Hepatocyte (in vitro differentiated cells): ENCODE data around the gene LARP7. TPM values are rescaled to one million over a fixed set of nuclear protein-coding genes. Genes with fewer than 3 reads are reported as not detected.
"Not testable (repeated sequence)": the region's sequence is repeated elsewhere in the genome, so short reads cannot be mapped to it uniquely, and the experiment has no call there.

Experiments used
- DNase-seq: peaks from one replicate; pipeline ENCODE4 v3.0.0-alpha.2; 2016; ENCODE audit warnings: low spot score
- H2AFZ ChIP-seq: fragments of 200-600 bp; sonication (generic); 2 replicates; pipeline ENCODE4 v1.6.0; 2016; ENCODE audit warnings: antibody characterized with exemption, mild to moderate bottlenecking
- H3K27ac ChIP-seq: fragments of 200-600 bp; sonication (generic); 2 replicates; pipeline ENCODE4 v1.5.1; 2016; ENCODE audit warnings: mild to moderate bottlenecking
- H3K27me3 ChIP-seq: fragments of 200-600 bp; sonication (generic); 2 replicates; pipeline ENCODE4 v1.6.1; 2016
- H3K36me3 ChIP-seq: fragments of 200-600 bp; sonication (generic); replicated peaks from 2 replicates; pipeline ENCODE4 v1.5.1; 2016; ENCODE audit warnings: low read depth; ENCODE audit not compliant: insufficient read depth
- H3K4me1 ChIP-seq: fragments of 200-600 bp; sonication (generic); 2 replicates; pipeline ENCODE4 v1.5.1; 2016; ENCODE audit warnings: mild to moderate bottlenecking, moderate library complexity; ENCODE audit not compliant: insufficient read depth
- H3K4me2 ChIP-seq: fragments of 200-600 bp; sonication (generic); 2 replicates; pipeline ENCODE4 v1.6.0; 2016
- H3K4me3 ChIP-seq: fragments of 200-600 bp; sonication (generic); 2 replicates; pipeline ENCODE4 v1.5.1; 2016; ENCODE audit warnings: mild to moderate bottlenecking
- H3K79me2 ChIP-seq: fragments of 200-600 bp; sonication (generic); 2 replicates; pipeline ENCODE4 v1.6.0; 2017; ENCODE audit warnings: mild to moderate bottlenecking
- H3K9me2 ChIP-seq: fragments of 200-600 bp; sonication (generic); replicated peaks from 2 replicates; pipeline ENCODE4 v1.6.0; 2017; ENCODE audit warnings: mild to moderate bottlenecking; ENCODE audit not compliant: insufficient read depth
- H3K9me3 ChIP-seq: fragments of 200-600 bp; sonication (generic); 2 replicates; pipeline ENCODE4 v1.5.1; 2016; ENCODE audit warnings: low read depth, mild to moderate bottlenecking
- H4K20me1 ChIP-seq: fragments of 200-600 bp; sonication (generic); 2 replicates; pipeline ENCODE4 v1.6.0; 2016; ENCODE audit warnings: mild to moderate bottlenecking; ENCODE audit not compliant: insufficient read depth, poor library complexity, severe bottlenecking
- EZH2 ChIP-seq: fragments of 200-600 bp; sonication (generic); IDR thresholded peaks from 2 replicates; pipeline ENCODE4 v1.6.1; 2016; ENCODE audit warnings: antibody characterized with exemption, mild to moderate bottlenecking, borderline replicate concordance
- EZH2phosphoT487 ChIP-seq: fragments of 200-600 bp; sonication (generic); IDR thresholded peaks from one replicate; pipeline ENCODE4 v1.6.1; 2018; ENCODE audit warnings: antibody characterized with exemption, mild to moderate bottlenecking, low read depth, moderate library complexity; ENCODE audit not compliant: unreplicated experiment, severe bottlenecking
- WGBS: methylation state at CpG from one replicate; pipeline ENCODE4 v1.1.6; 2016; ENCODE audit warnings: low lambda C conversion rate; ENCODE audit errors: missing lambda C conversion rate; 5-methylcytosine and 5-hydroxymethylcytosine counted together
- polyA plus RNA-seq: library from polyadenylated mRNA; unstranded; fragments of >200 nt; fragmentation: Nextera tagmentation; extraction: Ambion mirVana; gene quantifications from 2 replicates; pipeline ENCODE4 v1.2.1, GENCODE V29; 2016
- total RNA-seq: library from RNA; depleted of rRNA; stranded (reverse); fragments of >200 nt; gene quantifications from 2 replicates; pipeline ENCODE4 v1.2.3, GENCODE V29; 2014
- TF ChIP-seq, protein P1 (sequence below): fragments of 200-600 bp; sonication (generic); IDR thresholded peaks from 2 replicates; pipeline ENCODE4 v1.5.1; 2016; ENCODE audit warnings: antibody characterized with exemption, mild to moderate bottlenecking; ENCODE audit not compliant: poor library complexity

Gene LARP7
- total and polyA plus RNA-seq, 2 experiments from 2014 or later, result 36.0 to 42.8 TPM

DNA sequence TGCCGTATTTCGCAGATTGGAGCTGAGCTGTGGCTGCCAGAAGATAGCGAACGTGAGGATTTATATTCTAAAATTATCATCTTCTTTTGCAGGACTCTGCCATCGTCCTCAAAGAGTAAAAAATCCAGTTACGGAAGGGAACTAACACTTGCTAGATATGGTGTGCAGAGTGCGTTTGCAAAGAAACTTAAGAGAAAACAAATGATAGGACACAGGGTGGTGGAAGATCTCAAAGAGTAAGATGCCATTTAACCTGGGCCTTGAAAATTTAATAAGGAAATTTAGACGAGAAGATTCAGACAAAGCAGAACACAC lies 566 bp downstream of the LARP7 start:
- Histone ChIP-seq H3K36me3 (no peaks in the 10 kb centered on the region), H3K27ac (peak overlapping the region; percentile 94), H3K9me2 (no peaks in the 10 kb centered on the region), H3K4me3 (peak overlapping the region; percentile 58), H3K79me2 (peaks cover 46% of the 10 kb centered on the region), H3K27me3 (no peaks in the 10 kb centered on the region), H3K4me2 (peak overlapping the region; percentile 75), H3K4me1 (peaks cover 6% of the 10 kb centered on the region), H3K9me3 (no peaks in the 10 kb centered on the region), H2AFZ (peak overlapping the region; percentile 60), H4K20me1 (no peaks in the 10 kb centered on the region)
- no peak for DNase-seq
- TF ChIP-seq EZH2, result no peak
- TF ChIP-seq, protein P1, sequence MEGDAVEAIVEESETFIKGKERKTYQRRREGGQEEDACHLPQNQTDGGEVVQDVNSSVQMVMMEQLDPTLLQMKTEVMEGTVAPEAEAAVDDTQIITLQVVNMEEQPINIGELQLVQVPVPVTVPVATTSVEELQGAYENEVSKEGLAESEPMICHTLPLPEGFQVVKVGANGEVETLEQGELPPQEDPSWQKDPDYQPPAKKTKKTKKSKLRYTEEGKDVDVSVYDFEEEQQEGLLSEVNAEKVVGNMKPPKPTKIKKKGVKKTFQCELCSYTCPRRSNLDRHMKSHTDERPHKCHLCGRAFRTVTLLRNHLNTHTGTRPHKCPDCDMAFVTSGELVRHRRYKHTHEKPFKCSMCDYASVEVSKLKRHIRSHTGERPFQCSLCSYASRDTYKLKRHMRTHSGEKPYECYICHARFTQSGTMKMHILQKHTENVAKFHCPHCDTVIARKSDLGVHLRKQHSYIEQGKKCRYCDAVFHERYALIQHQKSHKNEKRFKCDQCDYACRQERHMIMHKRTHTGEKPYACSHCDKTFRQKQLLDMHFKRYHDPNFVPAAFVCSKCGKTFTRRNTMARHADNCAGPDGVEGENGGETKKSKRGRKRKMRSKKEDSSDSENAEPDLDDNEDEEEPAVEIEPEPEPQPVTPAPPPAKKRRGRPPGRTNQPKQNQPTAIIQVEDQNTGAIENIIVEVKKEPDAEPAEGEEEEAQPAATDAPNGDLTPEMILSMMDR, result no peak
- no peak for TF ChIP-seq EZH2phosphoT487
- whole genome bisulfite sequencing, result 1% methylated on average over 8 of the region's 8 CpGs

DNA sequence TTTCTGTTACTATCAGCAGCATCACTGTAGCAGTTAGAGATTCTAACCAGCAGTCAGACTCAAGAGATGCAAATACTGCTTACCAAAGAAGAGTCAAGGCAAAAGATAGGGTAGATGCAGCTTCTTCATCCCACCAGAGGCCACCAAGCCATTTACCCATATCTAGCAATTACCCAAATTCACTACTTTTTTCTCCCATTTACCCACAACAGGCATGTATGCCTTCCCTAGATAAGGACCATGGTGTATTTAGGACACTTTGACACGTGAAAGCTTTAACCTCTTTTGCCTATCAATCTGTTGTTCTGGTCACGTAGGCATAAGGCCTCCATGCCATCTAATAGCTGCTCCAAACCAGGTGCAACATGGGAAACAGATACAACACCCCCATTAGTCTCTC lies 5.6 kb downstream of the LARP7 start:
- no peaks in the 10 kb centered on the region for H3K27me3 ChIP-seq
- TF ChIP-seq EZH2phosphoT487 (no peak), EZH2 (no peak)
- TF ChIP-seq, protein P1, result no peak
- no peaks in the 10 kb centered on the region for H3K9me3 ChIP-seq
- H3K9me2 ChIP-seq, result no peaks in the 10 kb centered on the region
- H3K27ac ChIP-seq, result no peak overlapping the region
- DNase-seq, result no peak
- H3K79me2 ChIP-seq, result peaks cover 39% of the 10 kb centered on the region
- no peak overlapping the region for H3K4me3 ChIP-seq
- H4K20me1 ChIP-seq, result no peaks in the 10 kb centered on the region
- no peak overlapping the region for H3K4me2 ChIP-seq
- peaks cover 6% of the 10 kb centered on the region for H3K4me1 ChIP-seq
- WGBS, result 87% methylated on average over 2 of the region's 2 CpGs
- H2AFZ ChIP-seq, result no peak overlapping the region
- no peaks in the 10 kb centered on the region for H3K36me3 ChIP-seq

DNA sequence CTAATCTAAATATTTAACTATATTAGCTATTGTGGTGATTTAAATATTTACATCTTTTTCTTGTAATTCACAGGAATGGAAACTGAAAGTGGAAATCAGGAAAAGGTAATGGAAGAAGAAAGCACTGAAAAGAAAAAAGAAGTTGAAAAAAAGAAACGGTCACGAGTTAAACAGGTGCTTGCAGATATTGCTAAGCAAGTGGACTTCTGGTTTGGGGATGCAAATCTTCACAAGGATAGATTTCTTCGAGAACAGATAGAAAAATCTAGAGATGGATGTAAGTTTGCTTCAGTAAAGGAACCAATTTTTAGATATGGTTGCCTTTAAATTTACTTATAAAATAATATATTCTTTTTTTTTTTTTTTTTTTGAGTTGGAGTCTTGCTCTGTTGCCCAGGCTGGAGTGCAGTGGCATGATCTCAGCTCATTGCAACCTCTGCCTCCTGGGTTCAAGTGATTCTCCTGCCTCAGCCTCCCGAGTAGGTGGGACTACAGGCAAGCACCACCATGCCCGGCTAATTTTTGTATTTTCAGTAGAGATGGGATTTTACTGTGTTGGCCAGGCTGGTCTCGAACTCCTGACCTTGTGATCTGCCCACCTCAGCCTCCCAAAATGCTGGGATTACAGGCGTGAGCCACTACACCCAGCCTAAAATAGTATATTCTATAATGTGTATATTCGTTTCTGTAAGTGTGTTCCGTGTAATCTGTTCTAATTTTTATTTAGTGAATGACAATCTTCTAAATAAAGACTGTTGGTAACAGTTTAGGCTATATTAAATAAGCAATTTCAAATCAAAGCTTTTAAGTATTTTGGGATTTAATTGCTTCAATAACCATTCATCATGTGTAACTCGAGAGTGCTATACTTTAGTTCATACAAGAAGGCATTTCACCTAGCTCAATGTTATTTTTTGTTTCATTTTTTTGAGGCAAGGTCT lies 7.9 kb downstream of the LARP7 start:
- not testable (repeated sequence) for H3K4me3 ChIP-seq, H3K4me1 ChIP-seq, H2AFZ ChIP-seq, H4K20me1 ChIP-seq, H3K27ac ChIP-seq, DNase-seq, H3K36me3 ChIP-seq, H3K9me3 ChIP-seq, H3K4me2 ChIP-seq, H3K27me3 ChIP-seq, H3K9me2 ChIP-seq
- 89% methylated on average over 10 of the region's 10 CpGs for WGBS
- peaks cover 17% of the 10 kb centered on the region for H3K79me2 ChIP-seq

DNA sequence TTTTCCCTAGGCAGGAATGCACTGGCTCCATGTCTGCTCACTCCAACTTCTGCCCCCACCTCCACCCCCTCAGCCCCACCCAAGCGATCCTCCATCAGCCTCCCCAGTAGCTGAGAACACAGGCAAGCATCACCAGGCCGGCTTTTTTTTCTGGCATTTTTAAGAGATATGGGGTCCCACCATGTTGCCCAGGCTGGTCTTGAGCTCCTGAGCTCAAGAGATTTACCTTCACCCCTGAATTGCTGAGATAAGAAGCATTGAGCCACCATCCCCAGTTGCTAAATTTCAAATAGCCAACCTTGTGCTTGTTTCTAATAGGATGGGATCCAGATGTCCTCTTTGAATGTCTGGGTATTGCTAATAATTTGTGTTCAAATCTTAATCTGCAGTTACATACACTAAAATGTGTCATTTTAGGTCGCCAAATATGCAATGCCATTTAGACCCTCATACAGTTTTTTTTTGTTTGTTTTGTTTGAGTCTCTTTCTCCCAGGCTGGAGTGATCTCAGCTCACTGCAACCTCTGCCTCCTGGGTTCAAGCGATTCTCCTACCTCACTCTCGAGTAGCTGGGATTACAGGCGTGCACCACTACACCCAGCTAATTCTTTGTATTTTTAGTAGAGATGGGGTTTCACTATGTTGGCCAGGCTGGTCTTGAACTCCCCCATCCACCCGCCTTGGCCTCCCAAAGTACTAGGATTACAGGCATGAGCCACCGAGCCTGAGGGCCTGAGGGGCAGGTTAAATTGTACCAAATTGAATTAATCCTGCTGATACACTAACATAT lies 8.8 kb downstream of the LARP7 start:
- Histone ChIP-seq H3K36me3 (no peaks in the 10 kb centered on the region), H3K4me1 (no peaks in the 10 kb centered on the region), H3K27me3 (no peaks in the 10 kb centered on the region), H3K27ac (no peak overlapping the region), H3K4me3 (no peak overlapping the region), H4K20me1 (no peaks in the 10 kb centered on the region), H3K4me2 (no peak overlapping the region), H3K9me2 (no peaks in the 10 kb centered on the region), H3K9me3 (no peaks in the 10 kb centered on the region), H3K79me2 (peaks cover 8% of the 10 kb centered on the region), H2AFZ (no peak overlapping the region)
- TF ChIP-seq EZH2 (no peak), EZH2phosphoT487 (no peak)
- TF ChIP-seq, protein P1, result no peak
- no peak for DNase-seq
- 54% methylated on average over 8 of the region's 8 CpGs for WGBS
